ENCODE data around the gene SHROOM2.

SHROOM2 gene

DNA sequence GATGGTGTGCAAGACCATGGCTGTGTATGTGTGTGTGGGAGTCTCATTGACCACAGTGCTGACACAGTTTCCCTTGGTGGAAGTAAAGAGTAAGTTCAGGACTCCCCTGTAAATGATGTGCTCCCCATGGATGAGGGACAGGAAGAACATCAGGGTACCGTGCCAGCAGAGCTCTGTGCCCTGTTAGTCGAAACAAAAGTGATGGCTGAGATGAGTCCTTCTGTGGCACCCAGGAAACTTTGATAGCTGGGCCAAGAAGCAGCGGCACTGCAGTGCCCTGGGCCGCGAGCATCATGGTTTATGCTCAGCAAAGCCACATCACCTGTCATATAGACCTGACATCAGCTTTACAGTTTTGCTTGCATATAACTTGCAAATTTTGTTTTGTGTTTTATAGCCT, 119.5 kb downstream of the SHROOM2 start:
- DNase-seq = no peak

DNA sequence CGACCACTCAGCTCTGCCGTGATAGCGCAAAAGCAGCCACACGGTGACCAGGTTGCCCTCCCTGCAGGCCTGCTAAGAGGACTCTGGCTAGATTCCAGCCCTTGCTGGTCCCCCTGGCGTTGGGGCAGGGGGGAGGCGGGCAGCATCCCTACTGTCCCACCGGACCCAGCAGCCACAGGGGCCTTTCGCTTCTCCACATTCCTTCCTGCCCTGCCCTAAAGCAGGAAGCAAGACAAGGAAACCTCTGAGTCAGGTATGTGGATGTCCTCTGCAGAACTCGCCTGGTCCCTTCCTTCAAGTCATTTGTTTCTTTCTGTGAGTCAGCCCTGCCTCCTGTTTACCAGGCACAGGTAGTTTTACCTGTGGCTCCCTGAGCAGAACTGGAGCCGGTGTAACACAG, 120.7 kb downstream of the SHROOM2 start:
- DNase-seq = no peak

DNA sequence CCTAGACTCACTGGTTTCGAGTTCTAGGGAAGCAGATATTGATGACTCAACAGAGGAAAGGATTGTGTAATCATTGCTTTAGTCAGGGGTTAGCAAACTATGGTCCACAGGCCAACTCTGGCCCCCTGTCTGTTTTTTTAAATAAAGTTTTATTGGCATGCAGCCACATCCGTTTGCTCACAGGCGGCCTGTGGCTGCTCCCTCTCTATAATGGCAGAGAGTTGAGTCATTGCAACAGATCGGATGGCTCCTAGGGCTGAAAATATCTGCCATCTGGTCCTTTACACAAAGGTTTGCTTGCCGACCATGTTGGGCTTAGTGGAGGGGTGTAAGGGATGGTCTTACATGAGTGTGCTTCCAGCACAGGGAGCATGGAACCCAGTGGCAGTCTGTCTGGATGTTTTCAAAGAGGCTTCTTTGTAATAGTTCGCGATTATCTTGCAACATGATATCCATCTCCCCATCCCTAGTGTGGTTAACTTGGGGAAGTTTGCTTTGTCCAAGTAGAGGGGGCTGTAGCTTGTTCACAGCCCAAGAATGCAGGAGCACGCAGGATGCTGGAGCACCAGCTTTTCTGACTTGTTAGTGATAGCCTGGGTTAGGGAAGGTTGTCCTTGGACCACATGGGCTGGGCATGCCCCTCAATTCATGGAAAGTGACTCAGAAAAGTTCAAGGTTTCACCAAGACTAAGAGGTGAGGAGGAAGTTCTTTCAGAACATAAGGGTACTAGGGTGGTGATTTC, 121.6 kb downstream of the SHROOM2 start:
- DNase-seq = no peak

DNA sequence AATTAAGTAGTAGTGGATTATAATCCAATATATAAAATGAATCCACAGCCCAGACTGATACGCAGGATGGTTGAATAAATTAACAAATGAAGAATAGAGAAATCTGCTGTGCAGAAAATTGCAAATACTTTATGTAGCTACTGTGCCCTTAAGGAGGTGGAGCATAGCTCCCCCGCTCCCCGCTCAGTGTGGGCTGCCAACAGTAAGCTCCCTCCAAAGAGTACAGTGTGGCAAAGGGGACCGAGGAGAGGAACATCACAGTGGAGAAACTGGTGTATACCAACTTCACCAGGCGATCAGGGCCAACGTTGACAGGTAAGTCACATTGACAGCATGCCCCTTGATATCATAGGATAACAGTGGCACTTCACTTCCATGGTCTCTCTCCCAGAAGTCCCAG, 123.0 kb downstream of the SHROOM2 start:
- no peak for DNase-seq

DNA sequence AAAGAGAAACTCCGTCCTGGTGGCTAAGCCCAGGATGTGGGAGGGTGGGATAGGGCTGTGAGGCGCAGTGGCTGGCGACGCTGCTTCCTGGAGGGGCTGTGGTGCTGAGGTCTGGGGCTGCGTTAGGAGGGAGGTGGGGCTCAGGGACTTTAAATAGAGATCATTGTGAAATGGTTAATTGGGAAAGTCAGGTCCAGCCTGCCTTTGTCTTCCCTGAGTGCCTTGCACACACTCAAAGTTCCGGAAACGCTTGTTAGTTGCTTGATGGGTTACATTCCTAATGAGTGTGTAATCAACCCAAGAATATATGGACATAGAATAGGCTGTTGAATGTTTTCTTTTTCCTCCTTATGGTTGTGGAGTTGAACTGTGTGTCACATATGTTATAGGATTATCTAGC, 125.3 kb downstream of the SHROOM2 start:
- no peak for DNase-seq

DNA sequence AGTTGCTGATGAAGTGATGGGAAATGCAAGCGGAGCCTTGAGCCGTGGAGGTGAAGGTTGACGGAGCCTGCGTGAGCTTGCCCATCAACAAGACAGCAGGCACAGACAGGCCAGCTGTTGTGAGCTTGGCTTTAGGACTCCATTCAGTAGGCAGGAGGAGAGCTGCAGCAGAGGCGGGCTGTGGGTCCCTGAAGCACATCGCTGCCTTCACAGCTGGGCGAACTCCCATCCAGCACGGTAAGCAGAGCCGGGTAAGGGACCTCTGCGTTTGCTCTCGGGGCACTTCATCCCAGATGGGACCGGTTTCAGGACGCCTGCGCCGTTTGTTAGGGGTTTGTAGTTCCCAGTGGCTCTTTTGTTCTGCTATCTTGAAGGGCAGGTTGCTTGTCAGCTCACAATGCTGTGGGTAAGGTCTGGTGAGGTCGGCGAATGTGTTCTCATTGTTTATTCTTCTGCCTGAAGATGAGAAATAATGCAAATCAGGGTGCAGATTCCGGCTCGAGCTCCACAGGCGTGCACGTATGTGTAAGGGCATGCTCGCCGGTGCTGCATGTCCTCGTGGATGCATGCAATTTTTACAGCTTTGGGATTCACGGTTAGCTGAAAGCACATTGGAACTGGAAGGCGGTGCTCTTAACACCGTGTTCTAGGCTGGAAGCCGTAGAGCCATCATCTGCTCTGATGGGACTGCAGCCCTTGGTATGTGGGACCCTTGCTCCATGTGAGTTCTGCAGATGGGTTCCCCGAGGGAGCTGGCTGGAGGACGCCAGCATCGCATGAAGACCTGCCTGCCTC, 126.3 kb downstream of the SHROOM2 start:
- no peak for DNase-seq

DNA sequence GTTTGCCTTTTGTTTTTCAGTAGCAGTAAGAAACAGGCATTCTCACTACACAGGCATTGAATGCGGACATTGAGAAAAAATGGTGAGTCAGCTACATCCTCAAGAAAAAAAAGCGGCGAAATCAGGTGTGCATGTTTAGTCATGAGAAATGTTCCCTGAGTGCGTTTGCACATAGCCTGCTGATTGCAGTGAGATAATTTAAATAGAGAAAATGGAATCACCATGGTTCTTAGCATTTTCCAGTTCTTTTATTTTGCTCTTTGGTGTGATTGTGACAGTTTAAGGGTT, 126.9 kb downstream of the SHROOM2 start:
- no peak for DNase-seq

DNA sequence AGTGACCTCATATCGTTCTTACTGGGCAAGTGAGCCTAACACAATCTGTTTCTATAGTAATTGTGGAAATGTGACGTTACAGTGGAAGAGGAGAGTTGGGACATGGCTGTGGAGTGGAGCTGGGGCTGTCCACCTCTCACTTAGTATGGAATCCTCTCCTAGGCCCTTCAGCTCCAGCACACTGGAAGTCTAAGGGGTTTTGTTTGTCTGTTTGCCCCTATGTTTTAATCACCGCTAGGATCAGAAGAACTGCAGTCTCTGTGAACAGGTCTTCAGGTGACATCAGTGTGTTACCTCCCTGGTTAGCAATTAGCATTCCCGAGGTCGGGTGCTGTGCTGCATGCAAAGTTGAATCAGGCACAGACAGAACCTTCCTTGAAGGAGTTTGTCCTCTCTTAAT, 131.6 kb downstream of the SHROOM2 start:
- no peak for DNase-seq

DNA sequence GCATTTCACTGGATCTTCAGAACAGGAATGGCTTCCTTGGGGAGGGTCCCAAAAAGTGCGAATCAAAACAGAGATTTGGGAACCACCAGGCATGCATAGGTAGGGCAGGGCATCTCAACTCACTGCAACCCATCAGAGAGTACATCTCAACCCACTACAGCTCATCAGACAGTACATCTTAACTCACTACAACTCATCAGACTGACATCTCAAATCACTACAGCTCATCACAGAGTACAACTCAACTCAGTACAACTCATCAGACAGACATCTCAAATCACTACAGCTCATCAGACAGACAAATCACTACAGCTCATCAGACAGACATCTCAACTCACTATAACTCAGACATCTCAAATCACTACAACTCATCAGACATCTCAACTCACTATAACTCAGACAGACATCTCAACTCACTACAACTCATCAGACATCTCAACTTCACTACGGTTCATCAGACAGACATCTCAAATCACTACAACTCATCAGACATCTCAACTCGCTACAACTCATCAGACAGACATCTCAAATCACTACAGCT, 133.5 kb downstream of the SHROOM2 start:
- no peak for DNase-seq

DNA sequence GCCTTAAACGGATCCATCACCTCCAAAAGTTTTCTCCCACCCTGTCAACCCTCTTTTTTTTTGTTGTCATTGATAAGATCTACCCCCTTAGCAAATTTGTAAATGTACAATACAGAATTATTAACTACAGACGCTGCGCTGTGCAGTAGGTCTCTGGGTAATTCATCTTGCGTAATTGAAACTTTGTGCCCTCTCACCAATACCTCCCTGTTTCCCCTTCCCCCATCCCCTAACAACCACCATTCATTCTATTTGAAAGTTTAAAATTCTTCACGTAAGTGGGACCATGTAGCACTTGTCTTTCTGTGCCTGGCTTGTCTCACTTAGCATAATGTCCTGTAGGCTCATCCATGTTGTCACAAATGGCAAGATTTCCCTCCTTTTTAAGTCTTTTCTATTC, 135.2 kb downstream of the SHROOM2 start:
- no peak for DNase-seq

DNA sequence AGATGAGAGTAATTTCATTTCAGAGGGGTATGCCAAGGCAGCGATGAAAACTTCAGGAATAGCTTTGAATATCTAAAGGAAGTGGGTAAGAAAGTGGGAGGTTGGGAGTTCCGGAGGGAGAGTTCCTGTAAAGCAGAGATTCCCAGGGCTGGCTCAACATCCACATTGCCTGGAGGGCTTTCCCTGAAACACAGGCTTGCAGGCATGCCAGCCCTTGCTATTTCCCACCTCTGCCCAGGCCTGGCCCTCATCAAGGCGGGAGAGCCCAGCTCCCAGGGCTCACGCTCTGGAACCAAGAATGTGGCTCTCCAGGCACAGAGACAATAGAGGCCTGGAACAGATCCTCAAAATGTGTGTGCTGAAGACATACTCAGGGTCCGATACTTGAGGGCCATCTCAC, 137.1 kb downstream of the SHROOM2 start:
- no peak for DNase-seq

DNA sequence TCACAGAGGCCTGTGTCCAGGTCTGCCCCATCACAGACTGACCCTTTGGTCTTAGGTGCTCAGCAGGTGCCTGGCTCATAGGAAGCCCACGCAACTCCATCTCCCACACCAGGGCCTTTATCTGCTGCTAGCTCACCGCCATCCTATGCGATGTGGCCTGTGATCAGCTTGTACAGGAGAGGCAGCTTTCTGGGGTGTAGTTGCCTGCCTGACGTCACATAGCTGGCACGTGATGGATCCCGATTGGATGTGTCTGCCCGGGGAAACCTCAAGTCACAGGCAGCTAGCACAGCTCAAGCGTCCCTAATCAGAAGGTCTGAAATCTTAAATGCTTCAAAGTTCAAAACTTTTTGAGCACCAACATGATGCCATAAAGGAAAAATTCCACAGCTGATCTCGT, 139.8 kb downstream of the SHROOM2 start:
- no peak for DNase-seq

DNA sequence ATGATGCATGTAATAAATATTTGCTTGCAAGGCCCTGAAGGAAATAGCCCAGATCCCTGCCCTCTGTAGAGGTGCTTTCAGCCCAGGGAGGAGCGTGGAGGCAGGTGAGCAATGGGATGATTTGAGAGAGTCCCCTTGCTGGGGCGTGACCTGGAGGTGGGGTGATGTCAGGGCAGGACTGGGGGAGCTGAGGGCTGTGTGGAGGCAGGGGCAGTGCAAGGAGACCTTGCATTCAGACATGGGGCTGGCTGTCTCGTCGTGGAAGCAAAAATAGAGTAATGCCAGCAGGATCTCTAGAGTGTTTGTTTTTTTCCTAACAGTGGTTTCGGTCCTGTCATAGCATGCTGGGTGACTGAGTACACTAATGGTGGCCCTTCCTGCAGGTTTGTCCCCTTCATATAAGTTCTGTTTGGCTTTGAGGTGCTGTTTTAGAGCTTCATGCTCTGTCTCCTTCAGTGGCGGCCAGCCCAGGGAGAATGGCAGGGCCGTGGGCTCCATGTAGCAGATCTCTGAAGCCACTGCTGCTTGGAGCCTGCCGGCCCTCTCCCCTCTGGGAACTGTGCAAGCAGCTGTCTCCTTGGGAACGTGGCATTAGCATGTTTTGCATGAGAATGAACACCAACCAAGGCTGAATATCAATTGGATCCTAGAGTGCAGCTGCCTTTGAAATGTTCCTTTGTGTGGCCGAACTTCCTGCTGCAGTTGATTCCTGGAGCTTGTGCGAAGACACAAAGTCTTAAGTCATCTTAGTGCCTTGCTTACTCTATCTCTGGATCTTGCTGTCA, 141.7 kb downstream of the SHROOM2 start:
- no peak for DNase-seq

DNA sequence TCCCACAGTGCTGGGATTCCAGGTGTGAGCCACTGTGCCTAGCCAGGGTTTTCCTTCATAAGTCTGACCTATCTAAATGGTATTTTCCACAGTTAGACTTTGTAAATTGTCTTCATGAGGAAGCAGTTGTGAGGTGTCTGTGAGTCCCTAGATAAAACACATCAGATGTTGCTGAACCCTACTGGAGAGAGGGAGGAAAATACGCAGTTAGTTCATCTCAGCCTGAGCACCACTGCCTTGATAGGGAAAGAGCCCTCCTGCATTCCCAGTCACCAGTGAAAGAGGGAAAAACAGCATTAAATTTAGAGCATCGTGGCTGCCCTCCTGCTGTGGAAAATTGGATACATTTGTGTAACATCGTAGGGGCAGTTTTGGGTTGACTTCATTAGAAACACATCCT, 149.2 kb downstream of the SHROOM2 start:
- no peak for DNase-seq

DNA sequence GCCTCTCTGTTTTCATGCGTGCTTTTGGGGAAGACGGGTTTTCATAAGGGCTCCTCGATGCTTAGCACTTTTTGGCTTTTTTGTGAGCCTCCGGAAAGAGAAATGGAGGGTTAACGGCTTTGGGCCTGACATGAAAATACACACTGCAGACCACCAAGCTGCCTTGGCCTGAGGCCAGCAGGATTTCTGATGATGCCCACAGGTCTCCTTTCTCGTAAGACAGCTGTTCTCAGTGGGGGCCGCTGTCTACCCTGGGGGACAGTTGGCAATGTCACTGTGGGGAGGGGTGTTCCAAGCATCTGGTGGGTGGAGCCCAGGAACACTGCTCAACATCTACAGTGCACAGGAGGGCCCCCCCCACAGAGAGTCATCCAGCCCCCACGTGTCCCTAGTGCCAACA, 151.5 kb downstream of the SHROOM2 start:
- no peak for DNase-seq

DNA sequence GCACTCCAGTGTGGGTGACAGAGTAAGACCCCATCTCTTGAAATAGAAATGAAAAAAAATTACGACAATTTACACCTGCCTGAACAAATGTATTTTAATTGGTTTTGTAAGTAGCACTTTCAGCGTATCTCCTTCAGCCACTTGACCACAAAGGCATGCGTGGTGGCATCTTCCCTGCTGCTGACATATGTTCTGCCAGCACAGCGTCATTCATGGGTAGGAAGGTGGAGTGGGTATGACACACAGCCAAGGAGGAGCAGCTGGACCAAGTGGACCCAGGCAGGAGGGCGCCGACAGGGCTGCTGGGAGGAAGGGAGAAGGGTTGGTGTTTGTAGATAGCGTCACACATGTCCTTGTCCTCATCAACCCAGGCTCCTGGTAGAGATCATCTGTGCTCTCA, 152.3 kb downstream of the SHROOM2 start:
- no peak for DNase-seq

DNA sequence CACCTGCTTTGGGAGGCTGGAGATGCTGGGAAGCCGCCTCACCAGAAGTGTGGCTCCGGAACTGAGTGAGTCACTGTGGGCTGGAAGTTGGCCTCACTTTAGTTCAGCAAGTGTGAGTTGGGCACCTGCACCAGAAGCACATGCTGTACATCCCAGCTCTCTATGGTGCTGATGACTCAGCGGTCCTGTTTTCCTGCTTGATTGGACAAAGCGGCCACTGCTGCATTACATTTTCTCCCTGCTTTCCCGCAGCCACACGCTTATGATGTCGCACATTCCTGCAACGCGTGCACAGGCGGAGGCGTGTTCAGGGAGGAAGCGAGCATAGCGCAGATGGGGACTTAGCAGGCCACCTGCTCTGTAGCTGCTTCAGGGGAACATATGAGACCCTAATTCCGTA, 154.2 kb downstream of the SHROOM2 start:
- DNase-seq = no peak

DNA sequence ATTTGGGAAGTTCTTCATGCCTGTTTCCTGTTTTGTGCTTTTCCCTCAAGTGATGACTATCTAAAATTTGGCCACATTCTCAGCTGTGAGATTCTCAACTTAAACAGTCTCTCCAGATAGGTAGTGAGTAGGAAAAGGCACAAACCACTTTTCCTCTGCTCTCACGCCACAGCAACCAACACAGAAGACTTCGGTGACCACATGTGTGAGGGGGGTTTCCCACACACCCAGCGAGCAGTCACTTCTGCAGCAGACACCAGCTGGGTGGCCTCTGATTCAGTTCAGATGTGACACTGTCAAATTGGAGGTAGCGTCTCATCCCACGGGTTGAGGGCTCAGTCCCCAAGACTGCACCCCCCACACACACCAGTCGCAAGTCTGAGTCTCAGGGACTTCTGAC, 155.9 kb downstream of the SHROOM2 start:
- DNase-seq = no peak

DNA sequence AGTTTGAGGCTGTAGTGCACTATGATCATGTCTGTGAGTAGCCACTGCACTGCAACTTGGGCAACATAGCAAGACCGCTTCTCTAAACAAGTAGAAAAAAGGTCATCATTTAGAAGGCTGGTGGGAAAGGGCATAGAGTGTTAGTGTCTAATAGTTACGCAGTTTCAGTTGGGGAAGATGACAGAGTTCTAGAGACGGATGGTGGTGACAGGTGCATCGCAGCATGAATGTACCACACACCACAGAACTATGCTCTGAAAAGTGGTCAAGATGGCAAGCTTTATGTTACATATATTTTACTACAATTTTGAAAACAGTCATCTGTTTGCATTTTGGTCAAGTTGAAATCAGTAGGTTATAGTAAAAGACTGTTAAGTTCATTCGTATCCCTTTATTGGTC, 157.2 kb downstream of the SHROOM2 start:
- no peak for DNase-seq

DNA sequence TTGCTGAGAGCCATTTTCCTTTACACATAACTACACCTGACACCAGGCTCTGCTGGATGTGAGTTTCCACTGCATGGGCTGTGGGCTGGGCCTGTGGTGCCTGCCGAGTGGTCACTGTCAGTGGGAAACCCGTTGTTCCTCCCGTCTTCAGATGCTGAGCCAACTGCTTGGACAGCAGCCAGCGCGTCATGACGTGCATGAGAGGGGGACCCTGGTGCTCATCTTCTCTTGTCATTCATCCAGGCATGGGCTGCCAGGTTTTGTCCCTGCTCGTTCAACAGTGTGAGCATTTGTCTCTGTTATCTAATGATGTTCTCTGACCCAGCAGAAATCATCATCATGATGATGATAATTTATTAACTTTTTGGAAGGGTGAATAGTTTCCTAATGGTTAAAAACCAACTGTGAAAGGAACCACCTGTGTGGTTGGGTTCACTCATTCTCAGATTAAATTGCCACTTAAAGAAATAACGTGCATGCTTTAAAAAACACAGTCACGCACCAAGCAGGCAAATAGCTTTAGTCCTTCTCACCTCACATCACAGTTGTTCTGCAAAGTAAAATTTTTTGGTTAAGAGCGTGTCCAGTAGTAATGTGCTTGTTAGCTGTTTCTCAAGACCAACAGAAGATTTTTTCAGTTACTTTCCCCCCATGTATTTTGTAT, 161.0 kb downstream of the SHROOM2 start:
- DNase-seq = no peak

DNA sequence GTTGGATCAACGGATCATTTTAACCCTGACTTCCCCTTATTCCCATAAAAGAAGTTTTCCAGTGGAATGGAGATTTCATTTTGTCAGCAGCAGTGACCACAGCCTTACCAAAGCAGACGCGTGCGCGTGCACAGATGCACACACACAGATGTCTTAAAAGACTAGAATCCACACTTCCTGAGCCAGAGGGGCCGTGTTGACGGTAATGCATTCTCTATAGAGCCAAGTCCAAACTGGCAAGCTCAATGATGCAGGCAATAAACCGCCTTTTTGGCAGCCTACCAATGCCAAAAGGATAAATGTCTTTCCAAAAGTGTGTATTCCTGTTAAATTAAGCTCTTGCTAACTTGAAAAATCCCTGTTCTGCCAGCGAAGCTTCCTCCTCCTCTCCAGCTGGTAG, 162.2 kb downstream of the SHROOM2 start:
- DNase-seq = no peak

DNA sequence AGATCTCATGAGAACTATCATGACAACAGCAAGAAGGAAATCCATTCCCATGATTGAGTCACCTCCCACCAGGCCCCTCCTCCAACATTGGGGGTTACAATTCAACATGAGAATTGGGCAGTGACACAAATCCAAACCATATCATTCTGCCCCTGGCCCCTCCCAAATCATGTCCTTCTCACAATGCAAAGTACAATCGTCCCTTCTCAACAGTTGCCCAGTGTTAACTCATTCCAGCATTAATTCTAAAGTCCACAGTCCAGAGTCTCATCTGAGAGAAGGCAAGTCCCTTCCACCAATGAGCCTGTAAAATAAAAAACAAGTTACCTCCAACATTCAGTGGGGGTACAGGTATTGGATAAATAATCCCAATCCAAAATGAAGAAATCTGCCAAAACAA, 166.1 kb downstream of the SHROOM2 start:
- no peak for DNase-seq

DNA sequence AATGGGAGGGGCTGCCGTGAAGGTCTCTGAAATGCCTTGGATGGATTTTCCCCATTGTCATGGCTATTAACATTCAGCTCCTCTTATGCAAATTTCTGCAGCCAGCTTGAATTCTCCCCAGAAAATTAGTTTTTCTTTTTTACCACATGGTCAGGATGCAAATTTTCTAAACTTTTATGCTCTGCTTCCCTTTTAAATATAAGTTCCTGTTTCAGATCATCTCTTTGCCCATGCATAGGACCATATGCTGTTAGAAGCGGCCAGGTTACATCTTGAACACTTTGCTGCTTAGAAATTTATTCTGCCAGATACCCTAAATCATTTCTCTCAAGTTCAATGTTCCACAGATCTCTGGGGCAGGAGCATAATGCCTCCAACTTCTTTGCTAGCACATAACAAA, 167.2 kb downstream of the SHROOM2 start:
- no peak for DNase-seq
